Activated T-cell treated with anti-CD3 and anti-CD28 coated beads, Interleukin-2, amount 50 U/mL, for 4 hours (primary cell): ENCODE results near the gene RPTN. TPM values are rescaled to one million over a fixed set of nuclear protein-coding genes. Genes with fewer than 3 reads are reported as not detected.

Source experiments
- ATAC-seq, 2 donors: fragments of 200-7000 bp; cut with Tn5 transposase; one replicate each; pipeline ENCODE4 v1.10.0; 2021
- DNase-seq: peaks from one replicate; pipeline ENCODE4 v3.0.0-alpha.2; 2020
- H3K27me3 Mint-ChIP-seq: one replicate; pipeline ENCODE4 v1.8.0; 2021; ENCODE audit warnings: low read depth, mixed read lengths
- H3K36me3 Mint-ChIP-seq: one replicate; pipeline ENCODE4 v1.8.0; 2022; ENCODE audit warnings: mixed read lengths; ENCODE audit not compliant: insufficient read depth
- H3K4me1 Mint-ChIP-seq: one replicate; pipeline ENCODE4 v1.8.0; 2021; ENCODE audit warnings: low read depth, mixed read lengths
- H3K4me3 Mint-ChIP-seq: one replicate; pipeline ENCODE4 v1.8.0; 2021; ENCODE audit warnings: mild to moderate bottlenecking, moderate library complexity, mixed read lengths
- H3K9me3 Mint-ChIP-seq: one replicate; pipeline ENCODE4 v1.8.0; 2021; ENCODE audit warnings: mixed read lengths
- total RNA-seq, 3 donors: library from RNA; stranded (reverse); gene quantifications; one replicate each; pipeline ENCODE4 v1.2.1, GENCODE V29; 2021

The RPTN gene
- not detected for total RNA-seq

DNA sequence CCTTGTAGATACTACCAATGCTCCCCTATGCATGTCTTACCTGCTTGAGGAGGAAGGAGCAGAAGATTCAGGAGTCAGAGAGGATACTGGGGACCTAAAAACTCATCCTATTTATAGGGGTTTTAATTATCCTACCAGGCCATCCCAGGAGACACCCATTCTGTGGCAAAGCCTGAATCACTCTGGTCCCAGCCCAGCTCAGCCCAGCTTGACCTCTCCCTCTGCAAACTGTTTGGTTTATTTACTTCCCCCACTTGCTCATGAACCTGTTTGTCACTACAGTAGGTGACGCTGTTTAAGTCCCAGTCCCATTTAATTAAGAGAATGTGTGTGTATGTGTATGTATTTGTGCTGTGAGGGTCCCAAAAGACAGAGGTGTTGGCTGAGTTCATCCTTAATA lies at the start of gene RPTN:
RPTN (minus strand) TSS at position 85 of the 400 bp plus-strand sequence. CDS start 1,339 bp downstream, outside the sequence.
- H3K9me3 Mint-ChIP-seq = no peaks in the 10 kb centered on the region
- no peak within 1 kb of the TSS for H3K4me3 Mint-ChIP-seq
- H3K36me3 Mint-ChIP-seq = no peaks in the 10 kb centered on the region
- DNase-seq (no peak), ATAC-seq (no peak)
- peaks cover 6% of the 10 kb centered on the region for H3K4me1 Mint-ChIP-seq
- peaks cover 2% of the 10 kb centered on the region for H3K27me3 Mint-ChIP-seq

GRCh38 chr1:152198982-152199381 lies 40.0 kb upstream of the RPTN start:
- H3K4me3 Mint-ChIP-seq = no peak overlapping the region
- ATAC-seq (no peak), DNase-seq (no peak)
- no peaks in the 10 kb centered on the region for H3K9me3 Mint-ChIP-seq
- H3K4me1 Mint-ChIP-seq = no peaks in the 10 kb centered on the region
- peaks cover 11% of the 10 kb centered on the region for H3K27me3 Mint-ChIP-seq
- no peaks in the 10 kb centered on the region for H3K36me3 Mint-ChIP-seq

GRCh38 chr1:152197361-152197941 lies 38.4 kb upstream of the RPTN start:
- no peak overlapping the region for H3K4me3 Mint-ChIP-seq
- no peaks in the 10 kb centered on the region for H3K36me3 Mint-ChIP-seq
- no peaks in the 10 kb centered on the region for H3K4me1 Mint-ChIP-seq
- H3K27me3 Mint-ChIP-seq = peaks cover 11% of the 10 kb centered on the region
- H3K9me3 Mint-ChIP-seq = no peaks in the 10 kb centered on the region
- ATAC-seq (no peak), DNase-seq (no peak)

GRCh38 chr1:152191711-152192110 lies 32.7 kb upstream of the RPTN start:
- peaks cover 5% of the 10 kb centered on the region for H3K27me3 Mint-ChIP-seq
- no peak for DNase-seq
- H3K9me3 Mint-ChIP-seq = no peaks in the 10 kb centered on the region
- peaks cover 9% of the 10 kb centered on the region for H3K4me1 Mint-ChIP-seq
- no peak overlapping the region for H3K4me3 Mint-ChIP-seq
- no peaks in the 10 kb centered on the region for H3K36me3 Mint-ChIP-seq
- no peak for ATAC-seq

GRCh38 chr1:152191260-152191659 lies 32.2 kb upstream of the RPTN start:
- DNase-seq = no peak
- Mint-ChIP-seq H3K27me3 (peaks cover 5% of the 10 kb centered on the region), H3K4me1 (peaks cover 9% of the 10 kb centered on the region), H3K36me3 (no peaks in the 10 kb centered on the region), H3K4me3 (no peak overlapping the region), H3K9me3 (no peaks in the 10 kb centered on the region)
- ATAC-seq = no peak

DNA sequence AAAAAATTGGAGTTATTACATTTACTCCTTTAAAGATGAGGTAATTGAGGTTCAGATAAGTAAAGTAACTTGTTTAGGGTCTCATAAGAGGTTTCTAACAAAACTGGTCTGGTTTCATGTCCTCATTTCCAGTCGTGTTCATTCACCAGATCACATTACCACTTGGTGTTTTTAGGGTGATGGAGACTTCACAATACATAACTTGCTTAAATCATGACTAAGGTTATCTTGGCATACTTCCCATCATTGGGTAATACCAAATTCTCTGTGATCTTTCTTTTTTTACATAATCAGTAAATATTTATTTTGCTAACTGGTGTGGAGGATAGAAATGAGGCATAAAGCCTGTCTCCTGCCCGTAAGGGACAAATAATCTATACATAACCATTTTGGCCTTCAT lies 31.6 kb upstream of the RPTN start:
- Mint-ChIP-seq H3K27me3 (peaks cover 5% of the 10 kb centered on the region), H3K4me3 (no peak overlapping the region), H3K9me3 (no peaks in the 10 kb centered on the region), H3K4me1 (peaks cover 9% of the 10 kb centered on the region), H3K36me3 (no peaks in the 10 kb centered on the region)
- no peak for DNase-seq
- no peak for ATAC-seq

GRCh38 chr1:152189657-152190442 lies 30.8 kb upstream of the RPTN start:
- Mint-ChIP-seq H3K9me3 (no peaks in the 10 kb centered on the region), H3K36me3 (no peaks in the 10 kb centered on the region), H3K4me3 (peak overlapping the region; percentile 82), H3K27me3 (peaks cover 8% of the 10 kb centered on the region), H3K4me1 (peaks cover 12% of the 10 kb centered on the region)
- peak; percentile 59 to 62 for ATAC-seq
- DNase-seq = peak; percentile 64

GRCh38 chr1:152188673-152189591 lies 29.9 kb upstream of the RPTN start:
- Mint-ChIP-seq H3K27me3 (peaks cover 12% of the 10 kb centered on the region), H3K4me3 (peak overlapping the region; percentile 82), H3K36me3 (no peaks in the 10 kb centered on the region), H3K9me3 (no peaks in the 10 kb centered on the region), H3K4me1 (peaks cover 12% of the 10 kb centered on the region)
- peak; percentile 67 to 70 for ATAC-seq
- peak; percentile 80 for DNase-seq

GRCh38 chr1:152186556-152187285 lies 27.7 kb upstream of the RPTN start:
- DNase-seq (no peak), ATAC-seq (no peak)
- Mint-ChIP-seq H3K27me3 (peaks cover 12% of the 10 kb centered on the region), H3K4me1 (peaks cover 12% of the 10 kb centered on the region), H3K36me3 (no peaks in the 10 kb centered on the region), H3K4me3 (no peak overlapping the region), H3K9me3 (no peaks in the 10 kb centered on the region)

GRCh38 chr1:152185544-152186391 lies 26.7 kb upstream of the RPTN start:
- H3K4me3 Mint-ChIP-seq = no peak overlapping the region
- peaks cover 12% of the 10 kb centered on the region for H3K27me3 Mint-ChIP-seq
- peak; percentile 60 to 64 for ATAC-seq
- no peak for DNase-seq
- H3K36me3 Mint-ChIP-seq = no peaks in the 10 kb centered on the region
- H3K9me3 Mint-ChIP-seq = no peaks in the 10 kb centered on the region
- peaks cover 12% of the 10 kb centered on the region for H3K4me1 Mint-ChIP-seq

- no peak for DNase-seq
- no peaks in the 10 kb centered on the region for H3K36me3 Mint-ChIP-seq
- H3K27me3 Mint-ChIP-seq = peaks cover 8% of the 10 kb centered on the region
- ATAC-seq = no peak
- H3K9me3 Mint-ChIP-seq = no peaks in the 10 kb centered on the region
- peaks cover 3% of the 10 kb centered on the region for H3K4me1 Mint-ChIP-seq
- H3K4me3 Mint-ChIP-seq = no peak overlapping the region
Measured at GRCh38 chr1:152182944-152183361, 23.9 kb upstream of the RPTN start.

- H3K9me3 Mint-ChIP-seq = no peaks in the 10 kb centered on the region
- H3K4me3 Mint-ChIP-seq = no peak overlapping the region
- DNase-seq (no peak), ATAC-seq (no peak)
- H3K4me1 Mint-ChIP-seq = peaks cover 3% of the 10 kb centered on the region
- H3K27me3 Mint-ChIP-seq = peaks cover 8% of the 10 kb centered on the region
- H3K36me3 Mint-ChIP-seq = no peaks in the 10 kb centered on the region
Measured at GRCh38 chr1:152182431-152182830, 23.4 kb upstream of the RPTN start.

GRCh38 chr1:152179566-152179965 lies 20.5 kb upstream of the RPTN start:
- no peak for DNase-seq
- Mint-ChIP-seq H3K27me3 (peaks cover 7% of the 10 kb centered on the region), H3K4me1 (no peaks in the 10 kb centered on the region), H3K9me3 (no peaks in the 10 kb centered on the region), H3K4me3 (no peak overlapping the region), H3K36me3 (no peaks in the 10 kb centered on the region)
- ATAC-seq = no peak
